ENCODE measurements around the gene IL17A.

IL17A gene

GRCh38 chr6:52186075-52186474, at the start of gene IL17A:
TSS of gene IL17A (plus strand) at chr6:52186375. CDS start at chr6:52186432, 57 bp downstream.
- no peak for DNase-seq

GRCh38 chr6:52136934-52137467, 49.2 kb upstream of the IL17A start:
- DNase-seq: no peak

GRCh38 chr6:52138284-52138683, 47.9 kb upstream of the IL17A start:
- no peak for DNase-seq

- no peak for DNase-seq
Measured at GRCh38 chr6:52139985-52140680, 46.0 kb upstream of the IL17A start.

GRCh38 chr6:52141596-52141995, 44.6 kb upstream of the IL17A start:
- no peak for DNase-seq

GRCh38 chr6:52142556-52142955, 43.6 kb upstream of the IL17A start:
- DNase-seq: no peak

- no peak for DNase-seq
Measured at GRCh38 chr6:52143551-52143950, 42.6 kb upstream of the IL17A start.

- no peak for DNase-seq
Measured at GRCh38 chr6:52144196-52145076, 41.7 kb upstream of the IL17A start.

- DNase-seq: no peak
Measured at GRCh38 chr6:52146851-52147445, 39.2 kb upstream of the IL17A start.

- DNase-seq: no peak
Measured at GRCh38 chr6:52149076-52149475, 37.1 kb upstream of the IL17A start.

GRCh38 chr6:52149949-52150348, 36.2 kb upstream of the IL17A start:
- no peak for DNase-seq

- no peak for DNase-seq
Measured at GRCh38 chr6:52152070-52152423, 34.1 kb upstream of the IL17A start.

- DNase-seq: no peak
Measured at GRCh38 chr6:52152711-52153160, 33.4 kb upstream of the IL17A start.

- no peak for DNase-seq
Measured at GRCh38 chr6:52154381-52154780, 31.8 kb upstream of the IL17A start.

- no peak for DNase-seq
Measured at GRCh38 chr6:52155791-52156576, 30.2 kb upstream of the IL17A start.

- no peak for DNase-seq
Measured at GRCh38 chr6:52157301-52157941, 28.8 kb upstream of the IL17A start.

GRCh38 chr6:52160472-52161104, 25.6 kb upstream of the IL17A start:
- no peak for DNase-seq

GRCh38 chr6:52161689-52162438, 24.3 kb upstream of the IL17A start:
- no peak for DNase-seq

GRCh38 chr6:52162940-52163908, 23.0 kb upstream of the IL17A start:
- no peak for DNase-seq
